SK-N-SH (cell line): ENCODE measurements around the gene ZNF746. TPM values are rescaled to one million over a fixed set of nuclear protein-coding genes. Genes with fewer than 3 reads are reported as not detected.

Experiments
- CTCF ChIA-PET: fragments of 300-600, 350-600 bp; formaldehyde crosslinking; extraction: SDS; loops from one replicate; lab custom pipeline; 2021; lab: Yijun Ruan, JAX
- POLR2A ChIA-PET: fragments of 350-600 bp; sonication (Branson Sonifier 250); formaldehyde crosslinking; extraction: SDS; loops from one replicate; lab custom pipeline; 2020; ENCODE audit warnings: antibody characterized with exemption, inconsistent platforms; lab: Yijun Ruan, JAX
- DNase-seq: peaks from one replicate; pipeline ENCODE4 v3.0.0; 2012
- H2AFZ ChIP-seq: fragments of 200-600 bp; sonication (generic); 2 replicates; pipeline ENCODE4 v1.8.1; 2016; ENCODE audit warnings: antibody characterized with exemption, mild to moderate bottlenecking, low read depth
- H3F3A ChIP-seq: fragments of 200-600 bp; sonication (generic); replicated peaks from 2 replicates; pipeline ENCODE3; 2016; ENCODE audit warnings: antibody characterized with exemption, mild to moderate bottlenecking; ENCODE audit not compliant: insufficient read depth
- H3K27ac ChIP-seq, 2 experiments: fragments of 200-500 bp in 1 of 2; fragments of 200-600 bp in 1 of 2; sonication (Bioruptor generic) in 1 of 2; sonication (generic), shearing (Covaris generic) in 1 of 2; 2 replicates each; pipeline versions ENCODE4 v1.5.1 to v1.6.1; 2014 to 2016; ENCODE audit warnings: low read depth in 2 of 2, inconsistent platforms in 1 of 2, low read length in 1 of 2, mild to moderate bottlenecking in 1 of 2, mixed read lengths in 1 of 2
- H3K27me3 ChIP-seq: fragments of 200-600 bp; sonication (generic), shearing (Covaris generic); 2 replicates; pipeline ENCODE4 v1.6.1; 2016; ENCODE audit warnings: mixed run types; ENCODE audit not compliant: insufficient read depth
- H3K36me3 ChIP-seq, 2 experiments: fragments of 200-500 bp in 1 of 2; fragments of 200-600 bp in 1 of 2; sonication (Bioruptor generic) in 1 of 2; sonication (generic) in 1 of 2; replicated peaks in 1 of 2; 2 replicates each; pipeline versions ENCODE3 to v1.5.1; 2014 to 2016; ENCODE audit warnings: low read length in 1 of 2, mild to moderate bottlenecking in 1 of 2; ENCODE audit not compliant: insufficient read depth in 2 of 2, control insufficient read depth in 1 of 2
- H3K4me1 ChIP-seq, 2 experiments: fragments of 200-500 bp in 1 of 2; fragments of 200-600 bp in 1 of 2; sonication (Bioruptor generic) in 1 of 2; sonication (generic), shearing (Covaris generic) in 1 of 2; 2 replicates each; pipeline versions ENCODE4 v1.5.1 to v1.6.1; 2014 to 2016; ENCODE audit warnings: low read depth in 1 of 2, low read length in 1 of 2, mixed run types in 1 of 2; ENCODE audit not compliant: insufficient read depth in 2 of 2, control insufficient read depth in 1 of 2
- H3K4me2 ChIP-seq: fragments of 200-600 bp; sonication (generic), shearing (Covaris generic); 2 replicates; pipeline ENCODE4 v1.6.1; 2017; ENCODE audit warnings: mixed run types
- H3K4me3 ChIP-seq, 2 experiments: fragments of 200-500 bp in 1 of 2; fragments of 200-600 bp in 1 of 2; sonication (Bioruptor generic) in 1 of 2; sonication (generic), shearing (Covaris generic) in 1 of 2; 2 replicates each; pipeline versions ENCODE4 v1.5.1 to v1.8.1; 2014 to 2016; ENCODE audit warnings: low read depth in 2 of 2, inconsistent platforms in 1 of 2, low read length in 1 of 2, mild to moderate bottlenecking in 1 of 2, mixed read lengths in 1 of 2, moderate library complexity in 1 of 2
- H3K79me2 ChIP-seq: fragments of 200-600 bp; sonication (generic); 2 replicates; pipeline ENCODE4 v1.8.1; 2017; ENCODE audit warnings: mild to moderate bottlenecking; ENCODE audit not compliant: insufficient read depth
- H3K9ac ChIP-seq: fragments of 200-600 bp; sonication (generic); 2 replicates; pipeline ENCODE4 v1.6.1; 2017; ENCODE audit warnings: mixed run types
- H3K9me2 ChIP-seq: fragments of 200-600 bp; sonication (generic); 2 replicates; pipeline ENCODE4 v1.6.1; 2017; ENCODE audit warnings: mixed run types
- H3K9me3 ChIP-seq: fragments of 200-600 bp; sonication (generic); 2 replicates; pipeline ENCODE4 v1.6.1; 2017; ENCODE audit warnings: mixed run types, mild to moderate bottlenecking, moderate library complexity
- H4K20me1 ChIP-seq: fragments of 200-600 bp; sonication (generic); 2 replicates; pipeline ENCODE4 v1.6.1; 2017; ENCODE audit warnings: mild to moderate bottlenecking, mixed run types; ENCODE audit not compliant: insufficient read depth
- CHD2 ChIP-seq: fragments of 150-350 bp; IDR thresholded peaks from 2 replicates; pipeline ENCODE4 v1.6.1; 2018; ENCODE audit warnings: low read length; ENCODE audit not compliant: partially characterized antibody
- CTCF ChIP-seq: fragments of 200-600 bp; sonication (generic); IDR thresholded peaks from 2 replicates; pipeline ENCODE4 v1.6.1; 2017; ENCODE audit warnings: antibody characterized with exemption, mild to moderate bottlenecking, moderate library complexity
- EP300 ChIP-seq, 2 experiments: IDR thresholded peaks; 2 replicates each; pipeline versions ENCODE4 v1.4.0 to v1.6.1; 2012; ENCODE audit warnings: borderline replicate concordance in 1 of 2, low read depth in 1 of 2, low read length in 1 of 2
- EZH2phosphoT487 ChIP-seq: fragments of 200-600 bp; sonication (generic); IDR thresholded peaks from 2 replicates; pipeline ENCODE4 v1.6.1; 2017; ENCODE audit warnings: low read depth, mixed run types, mild to moderate bottlenecking, antibody characterized with exemption, moderate library complexity, borderline replicate concordance
- FOXJ3 ChIP-seq: sonication (generic); formaldehyde crosslinking; IDR thresholded peaks from 2 replicates; pipeline ENCODE4 v1.5.1; 2020; ENCODE audit warnings: mild to moderate bottlenecking, missing genetic modification reagents
- GABPA ChIP-seq: IDR thresholded peaks from 2 replicates; pipeline ENCODE4 v1.4.0; 2012; ENCODE audit warnings: low read depth, mild to moderate bottlenecking
- GATA2 ChIP-seq: sonication (generic); formaldehyde crosslinking; IDR thresholded peaks from 2 replicates; pipeline ENCODE4 v1.5.0; 2020; ENCODE audit warnings: mild to moderate bottlenecking, missing genetic modification reagents
- IRF3 ChIP-seq: fragments of 150-350 bp; IDR thresholded peaks from 2 replicates; pipeline ENCODE4 v1.6.1; 2016; ENCODE audit warnings: mild to moderate bottlenecking, low read depth, low read length
- JUND ChIP-seq: IDR thresholded peaks from 2 replicates; pipeline ENCODE4 v1.4.0; 2012
- MAX ChIP-seq: IDR thresholded peaks from 2 replicates; pipeline ENCODE4 v1.4.0; 2012; ENCODE audit warnings: low read depth
- MEF2A ChIP-seq: IDR thresholded peaks from 2 replicates; pipeline ENCODE4 v1.4.0; 2012; ENCODE audit warnings: low read depth, borderline replicate concordance
- MXI1 ChIP-seq: IDR thresholded peaks from 2 replicates; pipeline ENCODE4 v1.6.1; 2012; ENCODE audit warnings: mild to moderate bottlenecking, low read depth, low read length, improper control_type of control experiment
- NFIC ChIP-seq: IDR thresholded peaks from 2 replicates; pipeline ENCODE4 v1.4.0; 2012; ENCODE audit warnings: borderline replicate concordance
- NRF1 ChIP-seq: IDR thresholded peaks from 2 replicates; pipeline ENCODE4 v1.6.1; 2012; ENCODE audit warnings: low read depth, mild to moderate bottlenecking, low read length
- RAD21 ChIP-seq: IDR thresholded peaks from 2 replicates; pipeline ENCODE4 v1.6.1; 2012; ENCODE audit warnings: mild to moderate bottlenecking, low read length
- RCOR1 ChIP-seq: fragments of 150-350 bp; IDR thresholded peaks from 2 replicates; pipeline ENCODE4 v1.6.1; 2017; ENCODE audit warnings: antibody characterized with exemption, low read length
- REST ChIP-seq: IDR thresholded peaks from 2 replicates; pipeline ENCODE4 v1.6.1; 2012; ENCODE audit warnings: mild to moderate bottlenecking, low read depth, low read length, moderate library complexity
- USF1 ChIP-seq: IDR thresholded peaks from 2 replicates; pipeline ENCODE4 v1.4.0; 2012; ENCODE audit warnings: low read depth, borderline replicate concordance
- ZBTB33 ChIP-seq: IDR thresholded peaks from 2 replicates; pipeline ENCODE4 v1.4.0; 2012; ENCODE audit warnings: low read depth, borderline replicate concordance
- WGBS: methylation state at CpG from one replicate; pipeline ENCODE4 v1.1.6; 2017; ENCODE audit warnings: low lambda C conversion rate; 5-methylcytosine and 5-hydroxymethylcytosine counted together
- polyA plus RNA-seq, 3 experiments: library from polyadenylated mRNA; depleted of rRNA; stranded (reverse); fragments of >200 nt; gene quantifications; 2 replicates each; pipeline ENCODE4 v1.2.3, GENCODE V29; 2012

ZNF746 gene
- polyA plus RNA-seq, 1 of the 3 experiments (the other 2 are of a cell fraction): 11.1 TPM

- H3K27me3 ChIP-seq: no peaks in the 10 kb centered on the region
- H4K20me1 ChIP-seq: no peaks in the 10 kb centered on the region
- H3K4me2 ChIP-seq: no peak overlapping the region
- CTCF ChIA-PET: interaction anchor here (1.4 kb wide), 2 partner anchors 22 to 297 kb away, joined by 3 to 4 read pairs; partner anchors contain the start of gene ZNF398
- H3K79me2 ChIP-seq: peaks cover 7% of the 10 kb centered on the region; the same call in 1 of the 2 replicates
- DNase-seq: no peak
- no peaks in the 10 kb centered on the region for H3K4me1 ChIP-seq
- H3K9ac ChIP-seq: no peak overlapping the region
- H3K9me3 ChIP-seq: no peaks in the 10 kb centered on the region
- POLR2A ChIA-PET: no interaction called here
- H3K27ac ChIP-seq: no peak overlapping the region
- no peaks in the 10 kb centered on the region for H3K9me2 ChIP-seq
- TF ChIP-seq FOXJ3 (CRISPR knock-in tag) (no peak), CTCF (no peak), NFIC (no peak), RAD21 (no peak), USF1 (no peak), GABPA (no peak), MXI1 (no peak), GATA2 (CRISPR knock-in tag) (no peak), MEF2A (no peak), JUND (no peak), CHD2 (no peak), REST (no peak), NRF1 (no peak), MAX (no peak), ZBTB33 (no peak), EZH2phosphoT487 (no peak), IRF3 (no peak), RCOR1 (no peak), EP300 (IDR thresholded peaks at IDR 0.05; ENCODE audit: borderline replicate concordance in 1 of 2, low read depth in 1 of 2, low read length in 1 of 2) (no peak)
- peaks cover 51 to 64% of the 10 kb centered on the region in 2 experiments for H3K36me3 ChIP-seq
- WGBS: 95% methylated on average over 6 of the region's 6 CpGs
- H2AFZ ChIP-seq: no peak overlapping the region
- peaks cover 6% of the 10 kb centered on the region for H3F3A ChIP-seq
- no peak overlapping the region for H3K4me3 ChIP-seq
Observed at GRCh38 chr7:149444287-149444686, 53.3 kb downstream of the ZNF746 start.
